NCI-H146 (cell line): ENCODE results near the gene DOLPP1.

Experiments
- DNase-seq: peaks from one replicate; lab custom pipeline; 2025; lab: John Stamatoyannopoulos, UW

DOLPP1 gene

DNA sequence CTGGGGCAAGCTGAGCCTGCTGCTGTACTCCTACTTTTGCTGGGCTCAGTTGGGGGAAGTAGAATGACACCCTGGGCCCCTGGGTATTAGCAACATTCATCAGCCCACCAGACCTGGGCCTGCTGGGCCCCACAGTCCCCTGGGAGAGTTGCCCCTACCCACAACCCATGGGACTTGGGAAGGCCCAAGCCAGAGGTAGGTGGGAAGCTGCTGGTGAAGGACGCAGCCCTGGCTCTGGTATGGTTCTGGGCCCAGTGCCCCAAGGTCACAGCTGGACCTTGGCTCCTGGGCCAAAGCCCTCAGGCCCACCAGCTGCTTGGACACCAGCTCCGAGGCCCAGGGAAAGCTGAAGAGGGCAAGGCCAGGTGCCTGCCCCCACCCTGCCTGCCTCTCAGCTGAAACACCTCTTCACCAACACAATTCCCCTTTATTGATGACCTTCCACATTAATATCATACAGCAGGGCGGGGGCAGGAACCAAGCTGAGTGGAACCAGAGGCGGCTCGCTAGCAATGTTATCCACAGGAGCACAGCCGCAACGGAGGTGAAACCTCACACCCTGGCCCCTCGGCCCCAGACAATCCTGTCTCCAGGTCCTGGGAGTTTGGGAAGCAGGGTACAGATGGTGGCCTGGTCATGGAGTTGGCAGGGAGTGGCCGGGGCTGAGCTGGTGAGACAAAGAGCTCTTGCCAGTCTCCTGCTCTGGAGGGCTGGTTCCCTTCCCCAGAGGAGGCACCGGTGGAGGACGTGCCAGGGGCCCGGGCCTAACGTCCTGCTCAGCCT is 13.7 kb downstream of the DOLPP1 start:
- no peak for DNase-seq

DNA sequence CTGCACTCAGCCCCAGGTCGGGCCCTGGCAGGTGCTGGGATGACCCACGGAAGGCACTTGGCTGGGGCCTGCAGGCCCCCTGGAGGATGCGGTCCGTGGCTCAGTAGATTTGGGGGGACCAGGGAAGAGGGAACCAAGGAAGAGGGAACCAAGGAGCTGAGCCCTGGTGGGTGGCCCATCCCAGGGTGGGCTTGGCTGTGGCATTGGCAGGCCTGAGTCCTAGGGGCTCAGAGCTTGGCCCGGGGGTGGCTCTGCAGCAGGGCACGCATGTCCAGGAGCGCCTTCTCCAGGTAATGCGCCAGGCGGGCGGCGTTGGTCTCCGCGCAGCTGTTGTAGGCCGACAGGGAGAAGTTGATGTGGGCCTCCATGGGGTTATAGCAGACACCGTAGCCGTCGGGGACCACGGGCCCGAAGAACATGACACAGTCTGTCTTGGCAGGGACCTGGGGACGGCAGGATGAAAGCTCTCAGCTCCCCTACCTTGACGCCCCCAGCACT is 14.3 kb downstream of the DOLPP1 start:
- DNase-seq, result no peak

DNA sequence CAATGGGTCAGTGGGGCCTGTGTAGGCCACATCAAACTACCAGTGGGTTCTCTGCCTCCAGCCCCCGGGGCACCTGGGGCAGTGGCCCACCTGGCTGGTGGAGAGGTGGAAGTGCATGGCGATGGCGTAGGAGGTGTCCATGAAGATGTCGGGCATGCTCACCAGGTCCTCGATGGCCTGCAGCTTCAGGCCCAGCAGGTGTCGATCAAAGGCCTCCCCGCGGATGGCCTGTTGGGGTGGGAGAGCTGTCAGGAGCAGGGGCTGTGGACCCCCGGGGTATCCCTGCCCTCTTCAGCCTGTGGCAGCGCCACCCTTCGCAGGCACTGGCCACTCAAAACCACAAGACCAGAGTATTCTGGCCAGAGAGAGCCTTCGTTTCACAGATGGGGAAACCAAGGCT is 15.0 kb downstream of the DOLPP1 start:
- no peak for DNase-seq

DNA sequence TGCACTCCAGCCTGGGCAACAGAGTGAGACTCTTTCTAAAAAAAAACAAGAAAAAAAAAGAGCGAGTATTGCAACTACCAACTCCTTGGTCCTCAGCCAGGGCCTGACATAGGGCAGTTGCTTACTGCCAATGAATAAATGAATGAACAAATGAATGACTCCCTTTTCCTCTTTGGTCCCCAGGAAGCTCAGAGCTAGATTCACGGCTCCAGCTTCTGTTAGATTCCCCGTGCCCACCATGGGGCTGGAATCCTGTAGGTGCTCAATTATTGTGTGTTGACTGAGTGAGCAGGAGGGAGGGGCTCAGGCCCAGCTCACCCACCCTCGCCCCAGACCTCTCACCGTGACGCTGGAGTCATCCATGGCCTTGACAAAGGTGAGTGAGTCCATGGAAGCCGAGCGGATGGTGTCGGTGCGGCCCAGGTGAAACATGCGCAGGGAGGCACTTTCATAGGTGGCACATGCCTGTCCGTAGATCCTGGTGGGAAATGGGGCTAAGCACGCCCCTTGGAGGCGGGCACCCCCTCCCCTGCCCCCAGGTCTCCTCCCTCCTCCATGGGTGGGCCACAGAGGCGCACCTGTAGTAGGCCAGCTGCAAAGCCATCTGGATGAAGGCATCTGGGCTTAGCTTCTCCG is 16.9 kb downstream of the DOLPP1 start:
- no peak for DNase-seq

DNA sequence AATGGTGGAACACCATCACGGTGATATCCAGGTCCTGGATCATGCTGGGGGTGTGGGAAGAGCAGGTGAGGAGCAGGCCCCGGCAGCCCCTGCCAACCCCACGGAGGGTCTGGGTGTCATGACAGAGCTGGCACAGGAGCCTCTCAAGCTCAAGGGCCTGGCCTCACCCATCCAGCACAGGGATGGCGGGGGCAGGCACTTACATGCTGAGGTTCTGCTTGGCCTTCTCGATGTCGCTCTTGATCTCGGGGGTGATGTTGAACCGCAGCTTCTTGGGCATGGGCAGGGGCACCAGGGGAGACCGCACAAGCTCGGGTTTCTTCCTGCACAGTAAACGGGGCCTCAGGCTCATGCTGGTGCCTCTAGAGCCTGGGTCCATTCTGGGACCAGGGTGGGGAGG is 17.4 kb downstream of the DOLPP1 start:
- DNase-seq, result no peak

DNA sequence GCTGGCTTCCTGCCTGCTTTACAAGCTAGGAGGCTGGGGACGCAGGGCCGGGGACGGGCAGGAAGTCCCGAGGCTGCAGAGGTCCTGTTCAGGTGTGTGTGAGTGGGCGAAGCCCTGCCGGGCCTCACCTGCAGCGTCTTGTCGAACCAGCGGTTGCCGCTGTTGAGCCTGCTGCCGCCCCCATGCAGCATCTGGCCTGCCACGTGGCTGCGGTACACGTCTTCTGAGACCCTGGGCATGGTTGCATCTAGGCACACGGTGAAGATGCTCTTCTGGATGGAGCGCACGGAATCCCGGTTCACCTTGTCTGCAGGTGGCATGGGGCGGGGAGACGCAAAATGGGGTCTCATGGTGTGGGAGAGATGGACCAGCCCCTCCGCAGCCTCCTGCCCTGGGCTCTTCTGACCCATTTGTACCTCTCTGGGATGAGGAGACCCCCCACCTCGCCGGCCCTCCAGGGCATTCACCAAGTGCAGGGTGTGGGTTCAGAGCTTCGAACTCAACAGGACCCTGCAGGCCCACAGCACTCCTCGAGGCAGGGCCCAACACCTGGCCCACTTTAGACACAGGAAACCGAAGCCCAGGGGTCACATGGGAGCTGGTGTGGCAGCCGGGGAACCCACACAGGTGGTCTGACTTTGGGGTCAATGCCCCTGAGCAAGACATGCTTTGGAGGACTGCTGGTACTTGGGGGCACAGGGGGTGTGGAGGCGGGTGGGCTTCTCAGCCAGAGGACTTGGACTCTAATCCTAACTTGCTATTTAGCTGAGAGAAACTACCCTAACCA is 19.7 kb downstream of the DOLPP1 start:
- no peak for DNase-seq

DNA sequence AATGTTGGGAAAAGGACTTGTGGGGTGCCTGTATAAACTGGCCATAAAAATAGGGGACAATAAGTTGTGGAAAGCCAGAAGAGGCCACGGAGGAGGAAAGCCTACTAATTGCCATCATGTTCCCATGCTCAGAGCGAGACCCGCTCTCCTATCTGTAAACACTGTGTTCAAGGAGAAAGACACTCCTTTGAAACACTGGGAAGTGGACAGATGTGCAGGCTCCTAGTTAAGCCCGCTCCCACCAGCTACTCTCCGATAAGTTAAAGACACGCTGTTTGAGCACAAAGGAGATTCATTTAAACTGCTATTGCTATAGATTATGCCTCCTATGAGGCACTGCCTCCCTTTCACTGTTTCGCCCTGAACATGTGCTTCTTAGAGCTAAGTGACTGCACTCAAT is 20.4 kb downstream of the DOLPP1 start:
- DNase-seq, result no peak

DNA sequence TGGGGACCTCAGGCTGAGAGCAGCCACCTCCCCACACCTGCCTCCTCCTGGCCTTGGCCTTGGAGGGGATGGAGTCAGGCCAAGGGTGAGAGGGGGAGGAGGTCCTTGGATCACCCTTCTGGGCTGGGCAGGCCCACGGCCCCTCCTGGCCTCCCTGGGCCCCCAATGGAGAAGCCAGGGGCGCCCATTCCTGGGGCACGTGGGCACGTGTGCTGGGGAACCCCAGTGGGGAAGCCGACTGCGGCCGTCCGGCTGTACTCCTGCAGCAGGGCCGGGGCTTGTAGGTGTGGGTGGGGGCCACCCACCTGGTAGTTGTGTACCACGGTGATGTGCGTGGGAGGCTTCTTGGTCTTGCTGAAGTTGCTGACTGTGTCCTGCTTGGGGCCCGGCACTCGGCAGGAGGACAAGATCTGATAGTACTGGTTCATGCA is 21.2 kb downstream of the DOLPP1 start:
- no peak for DNase-seq

DNA sequence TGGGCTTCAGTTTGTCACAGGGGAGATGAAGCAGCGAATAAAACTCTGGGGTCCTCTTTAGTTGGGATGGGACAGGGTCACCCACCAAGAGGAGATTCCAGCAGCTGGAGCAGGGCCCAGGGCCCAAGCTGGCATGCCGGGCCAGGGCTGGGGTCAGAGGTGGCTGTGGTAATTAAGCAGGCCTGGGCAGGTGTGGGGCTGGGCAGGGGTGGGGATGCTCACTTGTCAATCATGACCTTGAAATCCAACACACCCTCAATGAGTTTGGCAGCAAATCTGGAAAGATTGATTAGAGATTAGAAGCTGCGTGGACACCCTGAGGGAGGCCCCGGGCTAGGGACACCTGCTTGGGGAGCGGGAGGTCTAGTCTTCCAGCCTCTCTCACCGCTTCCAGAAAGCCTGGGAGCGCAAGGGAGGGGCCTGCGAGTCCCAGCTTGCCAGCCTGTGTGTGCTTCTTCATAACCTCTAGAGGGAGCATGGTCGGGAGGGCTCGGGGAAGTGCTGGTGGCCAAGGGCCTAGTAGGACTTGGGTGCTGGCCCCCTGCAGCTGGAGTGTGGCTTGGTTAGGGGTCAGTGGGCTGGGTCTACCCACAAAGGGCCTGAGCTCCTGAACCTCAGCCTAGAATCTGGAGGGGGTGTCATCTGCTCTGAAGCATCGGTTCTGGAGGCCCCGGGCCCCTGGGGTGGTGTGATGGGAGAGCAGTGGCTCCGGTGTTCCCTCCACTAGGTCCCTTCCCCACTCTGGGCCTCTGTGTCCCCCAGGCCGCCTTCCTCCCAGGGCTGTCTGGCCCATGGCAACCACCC is 22.1 kb downstream of the DOLPP1 start:
- peak; percentile 67 for DNase-seq

DNA sequence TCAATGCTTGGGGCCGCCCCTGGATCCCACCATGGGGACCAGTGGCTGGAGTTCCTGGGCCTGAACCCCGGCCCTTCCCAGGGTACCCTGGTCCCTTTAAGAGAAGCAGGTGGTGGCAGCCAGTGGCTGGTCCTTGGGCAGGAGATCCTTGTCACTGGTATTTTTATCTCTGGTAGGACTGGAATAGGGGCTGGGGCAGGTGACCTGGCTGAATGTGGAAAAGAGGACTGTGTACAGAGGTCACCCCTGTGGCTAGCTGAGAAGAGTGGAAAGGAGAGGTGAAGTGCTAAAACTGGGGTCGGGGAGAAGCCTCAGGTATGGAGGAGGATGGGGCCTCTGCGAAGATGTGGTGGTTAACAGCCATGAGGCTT is 22.7 kb downstream of the DOLPP1 start:
- DNase-seq, result no peak

DNA sequence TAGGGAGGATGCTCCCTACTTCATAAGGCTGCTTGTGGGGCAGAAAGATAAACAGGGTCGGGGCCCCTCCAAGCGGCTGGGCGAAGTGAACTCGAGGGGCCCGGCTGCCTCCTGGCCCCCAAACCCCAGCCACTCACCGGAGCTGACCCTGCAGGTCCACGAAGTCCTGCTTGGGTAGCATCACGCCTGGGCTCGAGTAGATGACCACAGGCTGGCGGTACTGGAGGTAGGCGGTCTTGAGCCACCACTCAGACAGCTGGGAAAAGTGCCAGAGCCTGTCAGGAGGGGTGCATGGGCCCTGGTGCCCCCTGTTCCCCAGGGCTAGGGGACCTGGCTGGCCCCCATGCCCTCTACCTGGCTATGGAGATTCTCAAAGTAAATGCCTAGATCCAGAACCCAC is 23.1 kb downstream of the DOLPP1 start:
- no peak for DNase-seq

DNA sequence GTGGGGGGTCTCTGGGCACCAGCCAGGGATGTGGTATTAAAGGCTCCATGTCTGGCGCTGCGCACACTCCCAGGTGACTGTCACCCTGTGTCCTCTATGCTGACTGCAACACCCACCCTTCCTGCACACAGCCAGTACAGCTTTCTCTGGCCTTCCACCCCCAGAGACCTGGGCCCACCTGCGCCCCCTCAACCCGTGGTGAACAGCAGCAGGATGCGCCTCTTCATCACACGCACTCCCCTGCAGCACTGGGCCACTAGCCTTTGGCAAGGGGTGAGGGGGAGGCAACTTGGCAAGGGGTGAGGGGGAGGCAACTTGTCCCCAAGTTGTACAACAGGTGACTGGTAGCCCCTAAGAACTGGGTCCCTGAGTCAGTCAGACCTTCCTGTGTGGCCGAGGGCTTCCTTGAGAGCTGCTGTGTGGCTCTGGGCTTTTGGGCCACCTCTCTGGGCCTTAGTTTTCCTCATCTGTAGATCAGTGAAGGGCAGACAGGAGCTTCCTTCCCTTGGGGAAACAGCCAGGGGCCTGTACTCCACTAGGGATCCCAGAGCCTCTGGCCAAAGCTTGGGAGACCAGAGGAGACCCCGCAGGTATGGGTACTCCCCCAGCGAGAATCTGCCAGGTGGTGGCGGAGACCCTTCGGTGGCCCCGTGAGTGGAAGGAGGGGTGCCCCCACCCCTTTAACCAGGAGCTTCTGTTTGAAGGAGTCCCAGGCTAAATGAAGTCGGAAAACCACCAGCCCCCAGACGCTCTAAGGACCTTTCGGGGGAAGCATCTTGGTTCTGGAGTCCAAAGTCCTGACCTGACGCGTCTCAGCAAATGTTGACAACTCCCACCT is 25.2 kb downstream of the DOLPP1 start:
- DNase-seq, result no peak

DNA sequence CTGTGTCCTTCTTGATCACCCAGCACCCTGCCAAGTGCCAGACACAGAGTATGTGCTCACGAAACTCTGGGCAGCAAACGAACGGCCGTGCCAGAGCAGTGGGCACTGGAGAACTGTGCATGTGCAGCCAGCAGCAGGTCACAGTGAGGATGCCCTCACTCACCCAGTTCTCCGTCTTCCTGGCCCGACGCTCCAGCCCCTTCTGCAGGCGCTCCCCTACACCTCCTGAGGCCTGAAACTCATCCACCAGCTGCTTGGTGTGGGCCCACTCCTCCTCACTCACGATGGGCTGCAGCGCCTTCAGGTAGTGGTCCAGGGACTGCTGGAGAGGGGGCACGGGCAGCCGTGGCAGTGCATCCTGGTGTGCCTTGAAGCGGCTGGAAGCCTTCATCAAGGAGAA is 26.7 kb downstream of the DOLPP1 start:
- DNase-seq, result no peak

DNA sequence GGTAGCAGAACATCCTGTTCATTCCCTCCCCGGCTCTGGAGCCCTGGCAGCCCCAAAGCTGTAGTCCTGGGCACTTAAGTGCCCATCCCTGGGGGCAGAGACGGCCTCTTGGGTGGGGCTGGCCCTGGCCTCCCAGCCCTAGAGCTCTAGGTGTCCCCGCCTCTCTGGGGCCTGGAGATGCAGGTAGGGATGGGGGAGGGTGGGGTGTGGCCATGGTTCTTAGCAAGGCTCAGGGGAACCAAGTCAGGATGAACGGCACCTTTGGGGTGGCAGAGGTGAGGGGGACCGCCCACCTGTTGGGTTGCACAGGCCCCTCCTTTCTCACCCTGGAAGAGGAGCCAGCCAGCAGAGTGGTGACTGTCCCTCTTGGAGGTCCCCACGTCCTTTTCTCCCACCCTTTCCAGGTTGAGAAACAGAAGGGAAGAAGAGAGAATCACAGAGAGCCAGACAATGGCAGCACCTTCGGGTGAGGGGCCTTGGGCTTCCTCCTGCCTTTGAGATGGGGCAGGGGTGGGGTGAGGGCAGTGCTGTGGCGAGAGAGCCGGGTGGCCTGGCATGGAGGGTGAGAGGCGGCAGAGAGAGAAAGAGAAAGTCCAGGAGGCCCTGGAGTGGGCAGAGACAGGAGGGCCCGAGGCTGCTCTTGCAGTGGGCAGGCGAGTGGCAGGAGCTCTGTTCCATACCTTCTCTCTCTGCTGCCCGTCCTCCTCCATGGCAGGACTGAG is 27.3 kb downstream of the DOLPP1 start:
- DNase-seq, result no peak

DNA sequence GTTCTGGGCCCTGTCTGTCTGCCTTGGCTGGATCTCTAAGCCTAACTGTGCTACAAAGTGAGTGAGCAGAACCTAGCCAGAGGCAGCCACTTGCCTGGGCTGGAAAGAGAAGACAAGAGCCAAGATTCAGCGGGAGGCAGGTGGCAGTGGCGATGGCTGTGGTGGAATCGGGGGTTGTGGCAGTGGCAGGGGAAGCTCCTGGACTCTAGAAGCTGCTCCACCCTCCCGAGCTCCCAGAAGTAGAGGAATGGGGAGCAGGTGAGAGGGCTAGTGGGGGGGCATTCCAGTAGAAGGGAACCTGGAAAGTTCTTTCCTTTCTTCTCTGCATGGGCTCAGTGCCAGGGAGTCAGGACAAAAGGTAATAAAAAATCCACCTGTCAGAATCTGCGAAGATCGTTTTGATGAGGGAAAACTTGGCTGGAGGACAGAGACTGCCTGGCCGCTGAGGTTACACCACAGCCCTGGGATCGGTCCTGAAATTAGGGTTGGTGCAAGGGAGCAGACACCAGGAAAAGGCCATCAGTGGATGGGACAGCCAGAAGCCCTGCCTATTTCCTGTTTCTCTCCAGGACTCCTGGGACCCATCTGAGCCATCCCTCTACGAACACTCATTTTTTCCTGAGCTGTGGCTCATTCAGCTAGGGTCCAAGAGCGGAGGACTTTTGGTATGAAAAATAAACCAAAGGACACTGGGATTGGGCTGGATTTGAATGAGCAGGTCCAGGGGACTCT is 28.1 kb downstream of the DOLPP1 start:
- DNase-seq, result no peak

DNA sequence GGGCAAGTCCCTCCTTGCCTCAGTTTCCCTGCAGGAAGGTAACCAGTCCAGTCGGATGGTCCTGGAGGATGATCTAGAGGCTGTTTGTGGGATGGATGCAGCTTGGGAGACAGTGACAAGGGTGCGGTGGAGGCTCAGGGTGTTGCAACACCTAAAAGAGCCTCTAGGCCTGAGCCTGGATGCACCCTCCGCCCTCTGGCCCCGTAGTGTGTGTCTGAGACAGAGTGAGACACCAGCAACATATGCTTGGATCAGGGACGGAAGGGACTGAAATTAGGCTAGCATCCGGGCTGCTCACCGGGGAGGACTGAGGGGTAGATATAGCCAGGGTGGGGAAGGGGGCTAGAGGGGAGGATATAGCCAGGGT is 28.6 kb downstream of the DOLPP1 start:
- no peak for DNase-seq

DNA sequence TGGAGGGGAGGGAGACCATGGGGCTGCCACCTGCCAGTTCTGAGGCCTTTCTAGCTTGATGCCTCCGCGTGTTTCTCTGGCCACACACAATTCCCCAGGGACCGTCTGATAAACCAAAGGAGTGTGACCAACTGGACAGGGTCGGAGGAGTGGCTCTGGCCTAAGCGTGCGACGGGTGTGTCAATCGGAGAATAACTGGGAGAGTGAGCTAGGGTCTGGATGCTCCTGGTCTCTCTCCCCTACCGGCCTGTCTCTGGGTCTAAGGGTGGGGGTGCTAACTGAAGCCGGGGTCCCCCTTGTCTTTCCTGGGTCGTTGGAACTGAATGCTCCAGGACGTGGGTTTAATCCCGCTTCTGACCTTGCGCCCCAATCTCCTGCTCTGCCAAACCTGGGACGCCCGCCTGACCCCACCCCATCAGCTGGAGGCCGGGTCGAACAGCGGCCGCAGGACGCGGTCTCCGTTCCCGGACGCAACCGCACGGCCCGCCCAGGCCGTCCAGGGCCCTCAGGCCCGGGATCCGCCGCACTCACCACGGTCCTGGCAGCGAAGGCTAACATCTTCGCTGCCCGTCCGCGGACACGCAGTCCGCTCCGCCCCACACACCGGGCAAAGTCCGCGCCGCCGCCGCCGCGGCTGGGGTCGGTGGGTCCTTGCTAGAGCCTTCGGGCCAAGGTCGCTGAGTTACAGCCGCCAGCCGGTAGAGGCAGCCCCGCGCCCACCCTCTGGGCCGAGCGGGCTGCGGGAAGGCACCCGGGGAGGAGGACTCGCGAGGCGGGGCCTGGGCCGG is 29.2 kb downstream of the DOLPP1 start:
- DNase-seq, result peak; percentile 50

DNA sequence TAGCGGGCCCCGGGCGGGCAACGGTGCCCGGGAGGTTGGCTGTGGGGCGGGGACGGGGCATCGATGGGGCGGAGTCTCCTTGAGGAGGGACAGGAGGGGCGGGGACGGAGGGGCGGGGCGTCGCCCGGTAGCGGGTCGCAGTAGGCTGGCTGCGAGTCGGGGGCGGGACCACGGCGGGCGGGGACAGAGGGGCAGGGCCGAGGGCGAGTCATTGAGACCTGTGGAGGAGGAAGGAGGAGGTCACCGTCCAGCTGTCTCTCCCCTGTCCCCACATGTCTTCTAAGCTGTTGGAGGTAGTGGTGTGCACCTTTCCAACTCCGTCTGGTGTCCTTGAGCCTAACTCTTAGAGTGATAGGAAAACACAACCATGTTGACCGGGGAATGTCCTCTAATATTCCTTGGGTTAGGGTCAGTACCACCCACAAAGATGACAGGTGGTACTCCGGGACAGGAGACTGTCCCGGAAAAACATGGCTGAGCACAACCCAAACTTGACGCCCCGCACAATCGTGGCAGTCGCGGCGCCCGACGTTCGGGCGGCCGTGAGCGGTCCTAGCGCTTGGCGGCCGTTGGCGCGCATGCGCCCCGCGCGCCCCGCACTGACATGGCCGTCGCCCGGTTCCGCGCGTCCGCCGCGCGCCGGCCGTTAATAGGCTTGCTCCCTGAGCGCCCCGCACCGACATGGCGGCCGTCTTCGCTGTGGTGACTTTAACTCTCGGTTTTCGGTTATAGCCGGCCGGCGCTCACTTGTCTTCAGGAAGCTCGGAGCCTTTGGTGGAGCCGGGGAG is 30.0 kb downstream of the DOLPP1 start, which contains the start of the genes CRAT and PTPA:
CRAT (minus strand) TSS at position 54 of the 788 bp plus-strand sequence. CDS start 284 bp downstream, outside the sequence.
PTPA (plus strand) TSS at position 676 of the 788 bp plus-strand sequence. CDS start 186 bp downstream, outside the sequence.
- peak; percentile 91 for DNase-seq
